Measurements from ENCODE around the gene PCGF1.
"Not testable (repeated sequence)": the region's sequence is repeated elsewhere in the genome, so short reads cannot be mapped to it uniquely, and the experiment has no call there.

Gene PCGF1

GRCh38 chr2:74498500-74499266 is 8.8 kb downstream of the PCGF1 start:
- no peak for DNase-seq

GRCh38 chr2:74497777-74498499 is 9.6 kb downstream of the PCGF1 start:
- no peak for DNase-seq

GRCh38 chr2:74496997-74497776 is 10.3 kb downstream of the PCGF1 start:
- DNase-seq, result no peak

GRCh38 chr2:74495440-74495839 is 12.1 kb downstream of the PCGF1 start:
- DNase-seq, result no peak

- DNase-seq, result no peak
These were observed 13.9 kb downstream of the PCGF1 start for GRCh38 chr2:74493546-74493945.

GRCh38 chr2:74491648-74492544 is 15.6 kb downstream of the PCGF1 start:
- DNase-seq, result no peak

- DNase-seq, result no peak
These were observed 17.6 kb downstream of the PCGF1 start for GRCh38 chr2:74489906-74490305.

- DNase-seq, result no peak
These were observed 18.6 kb downstream of the PCGF1 start for GRCh38 chr2:74488643-74489481.

- no peak for DNase-seq
These were observed 21.4 kb downstream of the PCGF1 start for GRCh38 chr2:74486141-74486540.

- DNase-seq, result not testable (repeated sequence)
These were observed 23.8 kb downstream of the PCGF1 start for GRCh38 chr2:74483675-74484164.

- peak; percentile 92 for DNase-seq
These were observed 24.5 kb downstream of the PCGF1 start, which contains the start of the genes CCDC142 and TTC31 for GRCh38 chr2:74482801-74483674. CCDC142 (minus strand) TSS chr2:74482998; CDS start chr2:74482837, 161 bp downstream. TTC31 (plus strand) TSS chr2:74483081; CDS start chr2:74483096, 15 bp downstream.

- DNase-seq, result peak; percentile 45
These were observed 25.3 kb downstream of the PCGF1 start for GRCh38 chr2:74481961-74482800.

- no peak for DNase-seq
These were observed 26.1 kb downstream of the PCGF1 start for GRCh38 chr2:74481431-74481830.

GRCh38 chr2:74474899-74475298 is 32.6 kb downstream of the PCGF1 start:
- DNase-seq, result no peak

- DNase-seq, result no peak
These were observed 33.0 kb downstream of the PCGF1 start for GRCh38 chr2:74474481-74474880.

- no peak for DNase-seq
These were observed 34.6 kb downstream of the PCGF1 start for GRCh38 chr2:74472945-74473258.

GRCh38 chr2:74472086-74472944 is 35.2 kb downstream of the PCGF1 start, which contains the start of gene MRPL53:
MRPL53 (minus strand) TSS chr2:74472680; CDS start chr2:74472660, 20 bp downstream.
- peak; percentile 99 for DNase-seq
